ENCODE measurements around the gene ZBTB39. TPM values are rescaled to one million over a fixed set of nuclear protein-coding genes. Genes with fewer than 3 reads are reported as not detected.

The ZBTB39 gene
- total RNA-seq, 2 experiments from 2014 or later = 5.1 to 5.5 TPM

GRCh38 chr12:56994231-56994746 lies 12.1 kb downstream of the ZBTB39 start:
- CTCF ChIA-PET = interaction anchor here (0.8 to 2.1 kb wide), 7 partner anchors 8 to 237 kb away, joined by 3 to 18 read pairs (median 3); no protein-coding TSS in a partner anchor
- Mint-ChIP-seq H3K36me3 (ENCODE audit: low read depth) (peaks cover 14% of the 10 kb centered on the region), H3K27ac (no peak overlapping the region), H3K4me3 (no peak overlapping the region), H3K4me1 (ENCODE audit: low read depth) (peaks cover 23% of the 10 kb centered on the region), H3K9me3 (no peaks in the 10 kb centered on the region), H3K27me3 (no peaks in the 10 kb centered on the region)
- intact Hi-C loops (cut with micrococcal nuclease) = loop anchor here (10.0 kb wide), 1 partner anchor 359 kb away; the partner anchor contains the start of gene BAZ2A
- TF ChIP-seq CTCF (IDR thresholded peaks at IDR 0.05) = no peak
- no peak for DNase-seq
- POLR2A ChIA-PET = interaction anchor here (1.3 to 1.4 kb wide), 2 partner anchors 10 to 267 kb away, joined by 4 to 5 read pairs; no protein-coding TSS in a partner anchor
- ATAC-seq = no peak

- no peak for DNase-seq
- H3K27ac Mint-ChIP-seq = no peak overlapping the region
- ATAC-seq = no peak
- ChIA-PET POLR2A (interaction anchor here (1.4 kb wide), 1 partner anchor 266 kb away, joined by 4 read pairs; no protein-coding TSS in a partner anchor), CTCF (interaction anchor here (1.1 to 2.1 kb wide), 5 partner anchors 11 to 235 kb away, joined by 3 to 18 read pairs (median 3); no protein-coding TSS in a partner anchor)
- H3K27me3 Mint-ChIP-seq = no peaks in the 10 kb centered on the region
- H3K36me3 Mint-ChIP-seq (ENCODE audit: low read depth) = peaks cover 9% of the 10 kb centered on the region
- H3K4me3 Mint-ChIP-seq = no peak overlapping the region
- H3K4me1 Mint-ChIP-seq (ENCODE audit: low read depth) = peaks cover 14% of the 10 kb centered on the region
- intact Hi-C loops (cut with micrococcal nuclease) = loop anchor here (10.0 kb wide), 1 partner anchor 359 kb away; the partner anchor contains the start of gene BAZ2A
- no peaks in the 10 kb centered on the region for H3K9me3 Mint-ChIP-seq
- no peak for TF ChIP-seq CTCF (IDR thresholded peaks at IDR 0.05)
Measured at GRCh38 chr12:56993346-56993745, 13.0 kb downstream of the ZBTB39 start.

- no peaks in the 10 kb centered on the region for H3K9me3 Mint-ChIP-seq
- H3K36me3 Mint-ChIP-seq (ENCODE audit: low read depth) = peaks cover 5% of the 10 kb centered on the region
- no peak for ATAC-seq
- no peak for DNase-seq
- no peak overlapping the region for H3K27ac Mint-ChIP-seq
- CTCF ChIA-PET = interaction anchor here (1.2 to 2.8 kb wide), 2 partner anchors 10 to 238 kb away, joined by 3 to 20 read pairs; no protein-coding TSS in a partner anchor
- H3K4me3 Mint-ChIP-seq = no peak overlapping the region
- H3K4me1 Mint-ChIP-seq (ENCODE audit: low read depth) = peaks cover 12% of the 10 kb centered on the region
- intact Hi-C loops (cut with micrococcal nuclease) = loop anchor here (10.0 kb wide), 1 partner anchor 357 kb away; the partner anchor contains the start of gene BAZ2A
- H3K27me3 Mint-ChIP-seq = peaks cover 1% of the 10 kb centered on the region
- no peak for TF ChIP-seq CTCF (IDR thresholded peaks at IDR 0.05)
- POLR2A ChIA-PET = no interaction called here
Measured at GRCh38 chr12:56991319-56992246, 14.8 kb downstream of the ZBTB39 start.

GRCh38 chr12:56990648-56991318 lies 15.6 kb downstream of the ZBTB39 start:
- H3K27me3 Mint-ChIP-seq = peaks cover 1% of the 10 kb centered on the region
- ATAC-seq (no peak), DNase-seq (no peak)
- peaks cover under 1% of the 10 kb centered on the region for H3K36me3 Mint-ChIP-seq (ENCODE audit: low read depth)
- no peak overlapping the region for H3K4me3 Mint-ChIP-seq
- intact Hi-C loops (cut with micrococcal nuclease) = loop anchor here (10.0 kb wide), 1 partner anchor 356 kb away; the partner anchor contains the start of gene BAZ2A
- no peak overlapping the region for H3K27ac Mint-ChIP-seq
- ChIA-PET CTCF (interaction anchor here (2.8 kb wide), 1 partner anchor 11 kb away, joined by 20 read pairs; no protein-coding TSS in a partner anchor), POLR2A (no interaction called here)
- H3K4me1 Mint-ChIP-seq (ENCODE audit: low read depth) = peaks cover 12% of the 10 kb centered on the region
- no peak for TF ChIP-seq CTCF (IDR thresholded peaks at IDR 0.05)
- no peaks in the 10 kb centered on the region for H3K9me3 Mint-ChIP-seq
